OCI-LY1 (cell line): ENCODE measurements around the gene CSH2.

Experiments used
- EZH2 ChIP-seq: fragments of 200-600 bp; sonication (generic), shearing (Covaris generic); IDR thresholded peaks from 2 replicates; pipeline ENCODE4 v1.8.0; 2017; ENCODE audit warnings: borderline replicate concordance, mixed run types, mild to moderate bottlenecking, antibody characterized with exemption, low read length, moderate library complexity, mixed read lengths
- TF ChIP-seq, protein P1 (sequence below): fragments of 200-600 bp; sonication (generic), shearing (Covaris generic); IDR thresholded peaks from 2 replicates; pipeline ENCODE4 v1.5.1; 2017; ENCODE audit warnings: mild to moderate bottlenecking, antibody characterized with exemption, low read length, moderate library complexity, mixed read lengths

DNA sequence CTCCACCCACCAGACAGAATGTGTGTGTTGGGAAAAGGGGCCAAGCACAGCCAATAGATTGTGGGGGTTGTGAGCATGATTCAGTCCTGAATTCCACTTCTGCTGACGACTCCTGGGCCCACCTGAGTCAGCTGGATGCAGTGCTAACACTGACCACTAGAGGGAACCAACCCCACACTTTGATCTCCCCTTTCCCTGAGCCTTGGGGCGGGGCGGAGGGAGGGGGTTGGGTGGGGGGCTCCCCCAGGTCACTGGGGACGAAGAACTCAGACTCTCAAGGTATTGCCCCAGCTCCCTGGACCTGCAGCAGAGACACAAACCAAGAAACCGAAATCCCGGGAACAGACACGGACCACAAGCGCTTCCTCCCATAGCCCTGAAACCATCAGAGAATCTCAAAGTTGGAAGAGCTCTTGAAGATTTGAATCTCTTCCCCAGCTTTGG is 38.2 kb upstream of the CSH2 start:
- TF ChIP-seq EZH2 = no peak
- TF ChIP-seq, protein P1, sequence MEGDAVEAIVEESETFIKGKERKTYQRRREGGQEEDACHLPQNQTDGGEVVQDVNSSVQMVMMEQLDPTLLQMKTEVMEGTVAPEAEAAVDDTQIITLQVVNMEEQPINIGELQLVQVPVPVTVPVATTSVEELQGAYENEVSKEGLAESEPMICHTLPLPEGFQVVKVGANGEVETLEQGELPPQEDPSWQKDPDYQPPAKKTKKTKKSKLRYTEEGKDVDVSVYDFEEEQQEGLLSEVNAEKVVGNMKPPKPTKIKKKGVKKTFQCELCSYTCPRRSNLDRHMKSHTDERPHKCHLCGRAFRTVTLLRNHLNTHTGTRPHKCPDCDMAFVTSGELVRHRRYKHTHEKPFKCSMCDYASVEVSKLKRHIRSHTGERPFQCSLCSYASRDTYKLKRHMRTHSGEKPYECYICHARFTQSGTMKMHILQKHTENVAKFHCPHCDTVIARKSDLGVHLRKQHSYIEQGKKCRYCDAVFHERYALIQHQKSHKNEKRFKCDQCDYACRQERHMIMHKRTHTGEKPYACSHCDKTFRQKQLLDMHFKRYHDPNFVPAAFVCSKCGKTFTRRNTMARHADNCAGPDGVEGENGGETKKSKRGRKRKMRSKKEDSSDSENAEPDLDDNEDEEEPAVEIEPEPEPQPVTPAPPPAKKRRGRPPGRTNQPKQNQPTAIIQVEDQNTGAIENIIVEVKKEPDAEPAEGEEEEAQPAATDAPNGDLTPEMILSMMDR = peak; percentile 42; the same call in 1 of the 2 replicates
